Peyer's patch (tissue), 4 donors: ENCODE measurements around the gene TMEM170A.

Source experiments
- POLR2A ChIP-seq, 2 donors: fragments of 450-650 bp; IDR thresholded peaks; one replicate each; pipeline ENCODE4 v1.5.1; 2017; ENCODE audit warnings: antibody characterized with exemption in 2 of 2, mild to moderate bottlenecking in 2 of 2, moderate library complexity in 2 of 2
- TF ChIP-seq, protein P1 (sequence below), 6 experiments: fragments of 450-650 bp in 4 of 6; fragments of 200-600 bp in 2 of 6; sonication (generic) in 1 of 6; IDR thresholded peaks; one replicate each; pipeline ENCODE4 v1.5.1; 2017 to 2019; ENCODE audit warnings: antibody characterized with exemption in 6 of 6, mild to moderate bottlenecking in 3 of 6, moderate library complexity in 1 of 6

DNA sequence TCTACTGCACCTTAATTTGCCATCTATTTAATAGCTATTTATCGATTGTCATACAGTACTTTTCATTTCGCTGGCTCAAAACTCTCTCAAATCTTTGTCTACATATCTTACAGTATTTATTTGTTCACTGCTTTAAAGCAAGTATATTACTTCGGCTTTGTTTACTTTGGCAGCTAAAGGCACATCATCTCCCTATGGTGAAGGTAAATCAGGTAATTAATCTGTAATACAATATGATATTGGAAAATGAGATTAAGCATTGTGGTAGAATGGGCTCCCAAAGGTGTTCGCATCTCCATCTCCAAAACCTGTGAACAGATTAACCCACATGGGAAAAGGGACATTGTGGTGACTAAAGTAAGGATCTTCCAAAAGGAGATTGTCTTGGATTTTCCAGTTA lies 6.5 kb downstream of the TMEM170A start:
- TF ChIP-seq, protein P1, sequence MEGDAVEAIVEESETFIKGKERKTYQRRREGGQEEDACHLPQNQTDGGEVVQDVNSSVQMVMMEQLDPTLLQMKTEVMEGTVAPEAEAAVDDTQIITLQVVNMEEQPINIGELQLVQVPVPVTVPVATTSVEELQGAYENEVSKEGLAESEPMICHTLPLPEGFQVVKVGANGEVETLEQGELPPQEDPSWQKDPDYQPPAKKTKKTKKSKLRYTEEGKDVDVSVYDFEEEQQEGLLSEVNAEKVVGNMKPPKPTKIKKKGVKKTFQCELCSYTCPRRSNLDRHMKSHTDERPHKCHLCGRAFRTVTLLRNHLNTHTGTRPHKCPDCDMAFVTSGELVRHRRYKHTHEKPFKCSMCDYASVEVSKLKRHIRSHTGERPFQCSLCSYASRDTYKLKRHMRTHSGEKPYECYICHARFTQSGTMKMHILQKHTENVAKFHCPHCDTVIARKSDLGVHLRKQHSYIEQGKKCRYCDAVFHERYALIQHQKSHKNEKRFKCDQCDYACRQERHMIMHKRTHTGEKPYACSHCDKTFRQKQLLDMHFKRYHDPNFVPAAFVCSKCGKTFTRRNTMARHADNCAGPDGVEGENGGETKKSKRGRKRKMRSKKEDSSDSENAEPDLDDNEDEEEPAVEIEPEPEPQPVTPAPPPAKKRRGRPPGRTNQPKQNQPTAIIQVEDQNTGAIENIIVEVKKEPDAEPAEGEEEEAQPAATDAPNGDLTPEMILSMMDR (IDR thresholded peaks at IDR 0.05): no peak
- no peak for TF ChIP-seq POLR2A (IDR thresholded peaks at IDR 0.05)
